Pulmonary artery endothelial cell (primary cell): Measurements from ENCODE around the gene LDLRAP1. TPM values are rescaled to one million over a fixed set of nuclear protein-coding genes. Genes with fewer than 3 reads are reported as not detected.

Experiments
- total RNA-seq: library from RNA; depleted of rRNA; stranded (reverse); fragments of >200 nt; gene quantifications from 2 replicates; pipeline ENCODE4 v1.2.3, GENCODE V29; 2014

The LDLRAP1 gene
- total RNA-seq, 1 donor from 2014 or later: 13.1 TPM

Other genes with a start within 250 kb of the LDLRAP1 start
- gene TMEM50A, start 205.3 kb upstream of the LDLRAP1 start, total RNA-seq: 140 and 152 TPM in 2 replicates
- gene RHCE, start 122.8 kb upstream of the LDLRAP1 start, total RNA-seq: 0.11 and 0.40 TPM in 2 replicates
- 17.8 and 19.1 TPM in 2 replicates for gene MACO1, start 112.7 kb upstream of the LDLRAP1 start, total RNA-seq
- 0.79 and 2.4 TPM in 2 replicates for gene MAN1C1, start 73.2 kb downstream of the LDLRAP1 start, total RNA-seq